VCaP (cell line): ENCODE data around the gene CHST11.

Experiments
- H3K27ac ChIP-seq: fragments of 450-650 bp; 2 replicates; pipeline ENCODE4 v1.5.1; 2017
- CTCF ChIP-seq: fragments of 450-650 bp; conservative IDR thresholded peaks from 2 replicates; pipeline ENCODE4 v1.5.1; 2017; ENCODE audit warnings: mild to moderate bottlenecking, moderate library complexity

The CHST11 gene

GRCh38 chr12:104460041-104460719, 3.4 kb downstream of the CHST11 start:
- no peak for TF ChIP-seq CTCF
- H3K27ac ChIP-seq = no peak overlapping the region

GRCh38 chr12:104460973-104461698, 4.4 kb downstream of the CHST11 start:
- H3K27ac ChIP-seq = no peak overlapping the region
- TF ChIP-seq CTCF = no peak

- no peak for TF ChIP-seq CTCF
- no peak overlapping the region for H3K27ac ChIP-seq
Measured at GRCh38 chr12:104462325-104462724, 5.6 kb downstream of the CHST11 start.

- no peak overlapping the region for H3K27ac ChIP-seq
- TF ChIP-seq CTCF = no peak
Measured at GRCh38 chr12:104462931-104463339, 6.2 kb downstream of the CHST11 start.

- no peak for TF ChIP-seq CTCF
- H3K27ac ChIP-seq = no peak overlapping the region
Measured at GRCh38 chr12:104463368-104463767, 6.6 kb downstream of the CHST11 start.

GRCh38 chr12:104464899-104465298, 8.2 kb downstream of the CHST11 start:
- no peak overlapping the region for H3K27ac ChIP-seq

More at GRCh38 chr12:104464899-104465298, 8.2 kb downstream of the CHST11 start:
- no peak for TF ChIP-seq CTCF
